UCSD-AML1 (cell line): Measurements from ENCODE around the gene CLDN22.

ENCODE experiments used
- DNase-seq: peaks from one replicate; lab custom pipeline; 2025; ENCODE audit not compliant: unreplicated experiment; lab: John Stamatoyannopoulos, UW

CLDN22 gene

DNA sequence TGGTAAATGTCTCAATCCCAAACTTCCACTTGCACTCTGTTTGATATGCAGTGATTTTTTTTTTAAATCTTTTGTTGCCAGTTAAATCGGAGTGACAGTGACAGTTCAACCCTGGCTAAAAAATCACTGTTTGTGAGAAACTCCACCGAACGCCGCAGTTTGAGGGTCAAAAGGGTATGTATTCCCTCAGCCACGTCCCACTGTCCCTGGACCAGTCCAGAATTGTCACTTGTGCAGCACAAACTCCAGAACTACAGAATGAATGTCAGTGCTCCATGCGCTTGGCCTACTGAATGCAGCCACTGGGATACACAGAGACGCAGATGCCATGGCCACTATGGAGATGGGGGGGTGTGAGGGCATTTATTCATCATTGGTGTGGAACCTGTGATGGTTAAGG lies 34.2 kb downstream of the CLDN22 start:
- DNase-seq, result no peak

DNA sequence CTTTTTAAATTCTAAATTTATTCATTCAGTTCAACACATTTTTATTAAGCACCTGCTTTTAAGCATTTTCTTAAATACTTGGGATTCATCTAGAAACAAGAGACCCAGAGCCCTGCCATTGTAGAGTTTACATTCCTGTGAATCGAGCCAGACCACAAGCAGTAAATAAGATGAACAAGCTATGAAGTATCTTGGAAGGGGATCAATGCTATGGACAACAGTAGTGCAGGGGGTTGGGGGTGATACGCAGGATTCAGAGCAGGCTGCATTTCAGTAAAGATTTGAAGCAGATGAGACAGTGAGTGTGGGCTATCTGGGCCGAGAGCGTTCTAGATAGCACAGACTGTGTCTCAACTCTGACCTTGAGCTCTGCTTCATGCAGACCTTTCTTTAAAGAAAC lies 35.1 kb downstream of the CLDN22 start:
- no peak for DNase-seq

DNA sequence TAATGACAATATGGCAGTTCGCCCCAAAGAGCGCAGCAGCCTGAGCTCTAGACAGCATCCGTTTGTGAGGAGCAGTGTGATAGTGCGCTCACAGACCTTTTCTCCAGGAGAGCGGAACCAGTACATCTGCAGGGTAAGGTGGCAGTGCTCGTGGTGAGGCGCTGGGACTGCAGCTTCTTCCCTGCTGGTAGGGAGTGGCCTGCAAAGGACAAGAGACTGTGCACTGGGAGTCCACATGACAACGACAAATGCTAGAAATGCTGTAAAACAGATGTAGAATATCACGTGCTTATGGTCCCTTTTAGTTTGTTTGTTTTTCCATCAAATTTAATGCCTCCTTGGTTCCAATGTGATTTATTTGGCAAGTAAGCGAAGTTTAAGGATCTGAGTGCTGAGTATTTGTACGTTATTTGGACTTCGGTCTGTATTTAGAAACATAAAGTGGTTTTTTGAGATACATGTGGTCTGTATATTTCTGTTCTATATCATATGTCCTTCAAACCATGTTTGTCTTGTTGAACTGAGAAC lies 35.8 kb downstream of the CLDN22 start:
- no peak for DNase-seq

DNA sequence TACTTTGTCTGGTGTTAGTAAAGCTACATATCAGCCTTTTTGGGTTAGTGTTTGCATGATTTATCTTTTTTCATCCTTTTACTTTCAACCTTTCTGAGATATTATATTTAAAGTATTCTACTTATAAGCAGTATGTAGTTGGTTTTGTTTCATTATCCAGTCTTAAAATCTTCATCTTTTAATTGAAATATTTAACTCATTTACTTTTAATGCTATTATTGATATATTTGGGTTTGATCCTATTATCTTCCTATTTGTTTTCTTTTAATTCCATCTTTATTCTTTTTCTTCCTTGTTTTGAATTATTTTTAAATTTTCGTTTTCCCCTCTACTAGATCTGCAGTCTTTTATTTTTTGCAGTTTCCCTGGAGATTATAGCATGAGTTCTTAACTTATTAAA lies 44.0 kb downstream of the CLDN22 start:
- DNase-seq, result no peak

DNA sequence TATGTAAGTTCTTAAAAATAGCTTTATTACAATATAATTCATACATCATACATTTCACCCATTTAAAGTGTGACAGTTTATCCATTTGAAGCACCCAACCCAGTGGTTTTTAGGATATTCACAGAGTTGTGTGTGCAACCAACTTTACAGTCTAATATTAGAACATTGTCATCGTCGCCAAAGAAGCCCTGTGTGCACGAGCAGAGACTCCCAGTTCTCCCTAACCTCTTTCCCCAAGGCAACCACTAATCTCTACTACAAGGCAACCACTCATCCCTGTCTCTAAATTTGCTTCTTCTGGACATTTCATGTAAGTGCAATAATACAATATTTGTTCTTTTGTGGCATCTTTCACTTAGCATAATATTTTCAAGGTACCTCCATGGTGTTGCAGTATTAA lies 47.7 kb downstream of the CLDN22 start:
- no peak for DNase-seq

DNA sequence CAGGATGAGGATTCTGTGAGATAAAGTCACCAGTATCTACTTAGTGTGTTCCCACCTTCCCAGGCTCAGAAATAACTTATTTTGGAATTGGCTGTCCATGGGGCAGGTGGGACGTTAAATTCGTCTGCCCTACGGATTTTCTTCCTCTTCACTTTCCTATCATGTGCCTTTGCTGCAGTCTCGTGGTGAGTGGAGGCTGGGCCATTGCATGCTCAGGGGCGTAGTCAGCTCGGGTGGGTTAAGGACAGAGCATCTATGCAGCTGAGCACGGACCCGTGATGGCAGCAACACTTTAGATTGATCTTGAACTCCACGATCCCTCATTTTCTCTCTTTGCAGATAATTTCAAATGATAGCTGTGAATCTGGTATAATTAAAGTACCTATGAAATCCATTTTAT lies 51.5 kb downstream of the CLDN22 start:
- no peak for DNase-seq
